ENCODE results near the gene EDEM3.

- TF ChIP-seq EZH2 (IDR thresholded peaks at IDR 0.05; ENCODE audit: insufficient read depth, poor library complexity, severe bottlenecking) = no peak
- TF ChIP-seq EZH2phosphoT487 (IDR thresholded peaks at IDR 0.05; ENCODE audit: insufficient read depth, low read depth) = no peak
These were observed 34.3 kb upstream of the EDEM3 start for GRCh38 chr1:184788970-184789369.
